ENCODE data around the gene YIPF6. TPM values are rescaled to one million over a fixed set of nuclear protein-coding genes. Genes with fewer than 3 reads are reported as not detected.

The YIPF6 gene
- total RNA-seq, 1 experiment from 2014 or later = 43.3 TPM

DNA sequence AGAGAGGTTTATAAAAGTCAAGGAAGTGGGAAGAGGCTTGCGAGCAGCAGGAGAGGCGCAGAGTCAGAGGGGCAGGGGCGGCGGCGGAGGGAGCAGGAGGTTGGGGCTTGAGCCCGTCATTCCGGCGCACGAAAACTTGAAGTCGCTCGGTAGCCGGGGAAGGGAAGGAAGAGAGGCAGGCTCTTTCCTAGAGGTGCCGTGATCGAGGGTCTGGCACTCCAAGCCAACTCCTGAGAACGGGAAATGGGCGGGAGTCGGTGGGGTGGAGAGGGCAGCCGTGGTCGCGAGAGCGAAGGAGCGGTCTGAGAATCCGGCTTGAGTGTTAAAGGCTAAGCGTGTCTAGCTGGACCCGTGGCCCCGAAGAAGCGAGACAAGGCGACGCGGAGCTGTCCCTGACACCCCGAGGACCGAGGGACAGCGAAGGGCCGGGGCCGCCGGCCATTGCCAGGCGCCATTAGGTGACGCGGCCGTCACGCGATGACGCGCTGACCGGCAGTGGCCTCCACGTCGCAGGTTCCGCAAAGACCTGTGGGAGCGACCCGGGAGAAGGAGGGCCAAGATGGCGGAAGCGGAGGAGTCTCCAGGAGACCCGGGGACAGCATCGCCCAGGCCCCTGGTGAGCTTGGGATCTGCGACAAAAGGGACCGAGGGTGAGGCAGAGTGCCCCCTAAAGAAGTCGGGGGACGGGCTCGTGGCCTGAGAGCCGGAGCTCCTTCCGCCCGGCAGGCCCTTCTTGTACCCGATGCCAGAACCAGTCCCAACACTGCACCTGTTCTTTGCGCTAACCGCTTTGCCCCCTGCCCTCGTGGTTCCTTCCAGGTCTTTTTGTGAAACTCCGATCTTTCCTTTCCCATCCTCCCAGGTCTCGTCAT lies at the start of gene YIPF6 (continued):
- TF ChIP-seq CEBPB (IDR thresholded peaks at IDR 0.05; ENCODE audit: low read depth) = no peak
- TF ChIP-seq TCF7L2 (IDR thresholded peaks at IDR 0.05; ENCODE audit: borderline replicate concordance, extremely low read depth, insufficient read depth, insufficient read length) = no peak
- peak; percentile 50 for TF ChIP-seq ELF1 (IDR thresholded peaks at IDR 0.05; ENCODE audit: borderline replicate concordance, low read depth)
- peak; percentile 94 for TF ChIP-seq YY1 (IDR thresholded peaks at IDR 0.05; ENCODE audit: extremely low read depth, insufficient replicate concordance, low read depth, low read length)
- TF ChIP-seq SRF (IDR thresholded peaks at IDR 0.05; ENCODE audit: low read depth) = no peak; the same call in 1 of the 2 replicates

- H3K27ac ChIP-seq (ENCODE audit: low read depth, low read length) = no peak overlapping the region
- H3K79me2 ChIP-seq (ENCODE audit: insufficient read depth, low read length) = no peaks in the 10 kb centered on the region
- BruUV-seq (replicated peaks) = no TSS peak
- ChIA-PET RAD21 (ENCODE audit: low non-redundant PET in 1 of 2, low total read pairs in 2 of 2, uncharacterized antibody in 2 of 2, unreplicated experiment in 2 of 2) (no interaction called here), CTCF (no interaction called here), POLR2A (no interaction called here)
- no peak overlapping the region for H3K9ac ChIP-seq (ENCODE audit: low read length)
- H2AFZ ChIP-seq (ENCODE audit: low read depth, low read length, poor library complexity, severe bottlenecking) = no peak overlapping the region
- no peaks in the 10 kb centered on the region for H3K9me3 ChIP-seq (ENCODE audit: control insufficient read depth in 1 of 2, insufficient read depth in 1 of 2, low read depth in 1 of 2, low read length in 2 of 2)
- ATAC-seq = no peak
- intact Hi-C loops (cut with micrococcal nuclease) = no loop called here
- H3K9me2 ChIP-seq (ENCODE audit: insufficient read depth) = no peaks in the 10 kb centered on the region
- TF ChIP-seq EGR1 (IDR thresholded peaks at IDR 0.05; ENCODE audit: low read depth) = no peak
- TF ChIP-seq ZNF274 (IDR thresholded peaks at IDR 0.05; ENCODE audit: low read depth, low read length) = no peak
- TF ChIP-seq POLR2AphosphoS5 (IDR thresholded peaks at IDR 0.05; ENCODE audit: low read depth, low read length) = no peak
- TF ChIP-seq SRF (IDR thresholded peaks at IDR 0.05; ENCODE audit: low read depth) = no peak
- TF ChIP-seq ELF1 (IDR thresholded peaks at IDR 0.05; ENCODE audit: borderline replicate concordance, low read depth) = no peak
- TF ChIP-seq, protein P1, sequence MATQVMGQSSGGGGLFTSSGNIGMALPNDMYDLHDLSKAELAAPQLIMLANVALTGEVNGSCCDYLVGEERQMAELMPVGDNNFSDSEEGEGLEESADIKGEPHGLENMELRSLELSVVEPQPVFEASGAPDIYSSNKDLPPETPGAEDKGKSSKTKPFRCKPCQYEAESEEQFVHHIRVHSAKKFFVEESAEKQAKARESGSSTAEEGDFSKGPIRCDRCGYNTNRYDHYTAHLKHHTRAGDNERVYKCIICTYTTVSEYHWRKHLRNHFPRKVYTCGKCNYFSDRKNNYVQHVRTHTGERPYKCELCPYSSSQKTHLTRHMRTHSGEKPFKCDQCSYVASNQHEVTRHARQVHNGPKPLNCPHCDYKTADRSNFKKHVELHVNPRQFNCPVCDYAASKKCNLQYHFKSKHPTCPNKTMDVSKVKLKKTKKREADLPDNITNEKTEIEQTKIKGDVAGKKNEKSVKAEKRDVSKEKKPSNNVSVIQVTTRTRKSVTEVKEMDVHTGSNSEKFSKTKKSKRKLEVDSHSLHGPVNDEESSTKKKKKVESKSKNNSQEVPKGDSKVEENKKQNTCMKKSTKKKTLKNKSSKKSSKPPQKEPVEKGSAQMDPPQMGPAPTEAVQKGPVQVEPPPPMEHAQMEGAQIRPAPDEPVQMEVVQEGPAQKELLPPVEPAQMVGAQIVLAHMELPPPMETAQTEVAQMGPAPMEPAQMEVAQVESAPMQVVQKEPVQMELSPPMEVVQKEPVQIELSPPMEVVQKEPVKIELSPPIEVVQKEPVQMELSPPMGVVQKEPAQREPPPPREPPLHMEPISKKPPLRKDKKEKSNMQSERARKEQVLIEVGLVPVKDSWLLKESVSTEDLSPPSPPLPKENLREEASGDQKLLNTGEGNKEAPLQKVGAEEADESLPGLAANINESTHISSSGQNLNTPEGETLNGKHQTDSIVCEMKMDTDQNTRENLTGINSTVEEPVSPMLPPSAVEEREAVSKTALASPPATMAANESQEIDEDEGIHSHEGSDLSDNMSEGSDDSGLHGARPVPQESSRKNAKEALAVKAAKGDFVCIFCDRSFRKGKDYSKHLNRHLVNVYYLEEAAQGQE (IDR thresholded peaks at IDR 0.05; ENCODE audit: low read depth) = no peak
- TF ChIP-seq CBX3 (IDR thresholded peaks at IDR 0.05; ENCODE audit: low read depth) = no peak
- TF ChIP-seq, protein P2, sequence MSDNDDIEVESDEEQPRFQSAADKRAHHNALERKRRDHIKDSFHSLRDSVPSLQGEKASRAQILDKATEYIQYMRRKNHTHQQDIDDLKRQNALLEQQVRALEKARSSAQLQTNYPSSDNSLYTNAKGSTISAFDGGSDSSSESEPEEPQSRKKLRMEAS (IDR thresholded peaks at IDR 0.05) = no peak
- TF ChIP-seq EZH2phosphoT487 (IDR thresholded peaks at IDR 0.05; ENCODE audit: borderline replicate concordance) = no peak
- TF ChIP-seq TCF7L2 (IDR thresholded peaks at IDR 0.05; ENCODE audit: borderline replicate concordance, extremely low read depth, insufficient read depth, insufficient read length) = no peak
- H3K27me3 ChIP-seq (ENCODE audit: insufficient read depth, low read length) = no peaks in the 10 kb centered on the region
- H3K4me3 ChIP-seq (replicated peaks in 1 of 2; ENCODE audit: low read depth in 1 of 2, low read length in 2 of 2) = no peak overlapping the region
- H3K4me1 ChIP-seq (ENCODE audit: control insufficient read depth in 1 of 2, insufficient read depth in 2 of 2, low read length in 2 of 2) = no peaks in the 10 kb centered on the region
- no peak for DNase-seq (ENCODE audit: low read depth, low spot score)
- no peak overlapping the region for H3K4me2 ChIP-seq (ENCODE audit: low read length)
- no peaks in the 10 kb centered on the region for H3K36me3 ChIP-seq (ENCODE audit: control insufficient read depth in 1 of 2, insufficient read depth in 2 of 2, low read length in 2 of 2)
- no peaks in the 10 kb centered on the region for H4K20me1 ChIP-seq (ENCODE audit: insufficient read depth)
Observed at GRCh38 chrX:68451720-68452119, 47.1 kb upstream of the YIPF6 start.
